Epithelial cell of proximal tubule (primary cell): ENCODE measurements around the gene RIMBP2. TPM values are rescaled to one million over a fixed set of nuclear protein-coding genes. Genes with fewer than 3 reads are reported as not detected.
"Not testable (repeated sequence)": the region's sequence is repeated elsewhere in the genome, so short reads cannot be mapped to it uniquely, and the experiment has no call there.

Experiments used
- DNase-seq: peaks from one replicate; pipeline ENCODE4 v3.0.0-alpha.2; 2011; ENCODE audit warnings: low read depth
- H3K4me3 ChIP-seq: 2 replicates; pipeline ENCODE4 v1.5.1; 2011; ENCODE audit warnings: low read depth, mild to moderate bottlenecking, low read length
- CTCF ChIP-seq: conservative IDR thresholded peaks from 2 replicates; pipeline ENCODE4 v1.5.1; 2012; ENCODE audit warnings: low read depth, mild to moderate bottlenecking, low read length
- total RNA-seq: library from RNA; depleted of rRNA; stranded (reverse); fragments of >200 nt; gene quantifications from 2 replicates; pipeline ENCODE4 v1.2.3, GENCODE V29; 2015

The RIMBP2 gene
- total RNA-seq, 1 donor from 2014 or later = 0.98 TPM

GRCh38 chr12:130761537-130762318 is 45.6 kb upstream of the RIMBP2 start:
- no peak overlapping the region for H3K4me3 ChIP-seq
- peak; percentile 72 for TF ChIP-seq CTCF

GRCh38 chr12:130754234-130754901 is 38.3 kb upstream of the RIMBP2 start:
- DNase-seq = no peak
- H3K4me3 ChIP-seq = no peak overlapping the region
- TF ChIP-seq CTCF = no peak

More at GRCh38 chr12:130761537-130762318, 45.6 kb upstream of the RIMBP2 start:
- no peak for DNase-seq

GRCh38 chr12:130752692-130753230 is 36.7 kb upstream of the RIMBP2 start:
- TF ChIP-seq CTCF = no peak
- H3K4me3 ChIP-seq = no peak overlapping the region
- DNase-seq = no peak

- DNase-seq = not testable (repeated sequence)
Measured at GRCh38 chr12:130752037-130752436, 35.9 kb upstream of the RIMBP2 start.

GRCh38 chr12:130748786-130749185 is 32.7 kb upstream of the RIMBP2 start:
- no peak for TF ChIP-seq CTCF
- no peak for DNase-seq

More at GRCh38 chr12:130752037-130752436, 35.9 kb upstream of the RIMBP2 start:
- not testable (repeated sequence) for H3K4me3 ChIP-seq

GRCh38 chr12:130747867-130748740 is 32.0 kb upstream of the RIMBP2 start:
- DNase-seq = no peak
- TF ChIP-seq CTCF = peak; percentile 96

More at GRCh38 chr12:130748786-130749185, 32.7 kb upstream of the RIMBP2 start:
- H3K4me3 ChIP-seq = no peak overlapping the region

More at GRCh38 chr12:130747867-130748740, 32.0 kb upstream of the RIMBP2 start:
- H3K4me3 ChIP-seq = no peak overlapping the region
